HUES64 (cell line): Measurements from ENCODE around the gene PDE6D.

Experiments used
- H3K27ac ChIP-seq: 2 replicates; pipeline ENCODE4 v1.7.0; 2013; ENCODE audit warnings: low read depth, low read length, inconsistent platforms
- H3K27me3 ChIP-seq: 2 replicates; pipeline ENCODE4 v1.6.1; 2013; ENCODE audit warnings: mild to moderate bottlenecking, low read length; ENCODE audit not compliant: insufficient read depth
- H3K36me3 ChIP-seq: 2 replicates; pipeline ENCODE4 v1.6.1; 2013; ENCODE audit warnings: mild to moderate bottlenecking, low read length; ENCODE audit not compliant: insufficient read depth
- H3K4me1 ChIP-seq: 2 replicates; pipeline ENCODE4 v1.6.1; 2013; ENCODE audit warnings: mild to moderate bottlenecking, low read length, moderate library complexity; ENCODE audit not compliant: insufficient read depth
- H3K4me3 ChIP-seq: 2 replicates; pipeline ENCODE4 v1.5.1; 2013; ENCODE audit warnings: mild to moderate bottlenecking, low read length, moderate library complexity
- H3K9ac ChIP-seq: 2 replicates; pipeline ENCODE4 v1.6.1; 2013; ENCODE audit warnings: mild to moderate bottlenecking, low read depth, low read length
- H3K9me3 ChIP-seq: 2 replicates; pipeline ENCODE4 v1.6.1; 2013; ENCODE audit warnings: low read depth, low read length; ENCODE audit not compliant: insufficient read depth
- WGBS: fragments of 150-250, 120-280 bp; methylation state at CpG from one replicate; pipeline ENCODE4 v1.1.7; 2013; ENCODE audit warnings: missing lambda C conversion rate; 5-methylcytosine and 5-hydroxymethylcytosine counted together

The PDE6D gene

GRCh38 chr2:231685349-231686191 is 95.5 kb downstream of the PDE6D start:
- Histone ChIP-seq H3K4me3 (peak overlapping the region; percentile 33), H3K9ac (peak overlapping the region; percentile 18; the same call in 1 of the 2 replicates), H3K4me1 (peaks cover 14% of the 10 kb centered on the region; the same call in 1 of the 2 replicates), H3K36me3 (no peaks in the 10 kb centered on the region), H3K9me3 (no peaks in the 10 kb centered on the region), H3K27me3 (no peaks in the 10 kb centered on the region), H3K27ac (no peak overlapping the region)
- WGBS: 83% methylated on average over 20 of the region's 20 CpGs

DNA sequence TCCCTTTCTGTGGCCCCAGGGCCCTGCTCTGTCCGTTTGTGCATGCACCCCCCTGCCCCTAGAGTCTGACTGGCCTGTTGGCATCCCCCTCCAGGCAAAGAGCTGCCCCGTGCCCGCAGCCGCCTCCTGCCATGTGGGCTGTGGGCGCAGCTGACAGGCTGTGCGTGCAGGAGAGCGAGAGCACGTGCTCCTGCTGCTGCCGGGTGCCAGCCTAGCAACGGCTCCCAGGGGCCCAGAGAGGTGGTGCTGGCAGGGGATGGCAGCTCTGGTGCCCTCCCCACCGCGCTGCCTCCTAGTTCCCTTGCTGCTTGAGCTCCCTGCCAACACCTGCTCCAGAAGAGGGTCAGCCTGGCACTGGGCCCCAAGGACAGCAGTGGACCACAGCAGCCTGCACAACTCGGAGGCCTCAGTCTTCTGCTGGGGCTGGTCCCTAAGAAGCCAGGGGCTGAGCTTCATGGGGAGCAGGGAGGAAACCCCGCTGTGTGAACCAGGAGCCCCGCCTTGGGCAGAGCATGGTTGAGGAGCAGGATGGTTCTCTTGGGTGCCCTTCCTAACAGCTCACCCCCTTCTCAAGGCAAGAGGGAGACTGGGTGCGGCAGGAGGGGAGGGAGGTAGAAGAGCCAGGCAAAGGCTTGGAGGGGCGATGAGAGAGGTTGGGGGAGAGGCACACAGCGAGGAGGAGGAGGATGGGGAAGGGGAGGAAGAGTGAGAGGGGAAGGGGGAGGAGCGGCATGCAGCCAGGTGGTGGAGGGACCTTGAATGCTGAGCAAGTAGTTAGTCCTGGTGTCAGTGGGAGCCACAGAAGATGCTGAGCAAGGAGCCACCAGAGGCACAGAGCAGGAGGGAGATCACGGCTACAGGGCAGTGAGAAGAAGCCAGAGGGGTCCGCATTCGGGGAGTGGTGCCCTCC is 96.5 kb downstream of the PDE6D start:
- Histone ChIP-seq H3K27me3 (no peaks in the 10 kb centered on the region), H3K36me3 (no peaks in the 10 kb centered on the region), H3K27ac (no peak overlapping the region), H3K4me1 (peaks cover 18% of the 10 kb centered on the region), H3K9ac (no peak overlapping the region), H3K4me3 (no peak overlapping the region), H3K9me3 (no peaks in the 10 kb centered on the region)
- WGBS: 79% methylated on average over 22 of the region's 22 CpGs

- Histone ChIP-seq H3K4me3 (no peak overlapping the region), H3K9ac (no peak overlapping the region), H3K9me3 (no peaks in the 10 kb centered on the region), H3K27ac (no peak overlapping the region), H3K27me3 (no peaks in the 10 kb centered on the region), H3K36me3 (no peaks in the 10 kb centered on the region), H3K4me1 (peaks cover 18% of the 10 kb centered on the region)
- 91% methylated on average over 6 of the region's 8 CpGs for WGBS
Measured at GRCh38 chr2:231683292-231684235, 97.5 kb downstream of the PDE6D start.

DNA sequence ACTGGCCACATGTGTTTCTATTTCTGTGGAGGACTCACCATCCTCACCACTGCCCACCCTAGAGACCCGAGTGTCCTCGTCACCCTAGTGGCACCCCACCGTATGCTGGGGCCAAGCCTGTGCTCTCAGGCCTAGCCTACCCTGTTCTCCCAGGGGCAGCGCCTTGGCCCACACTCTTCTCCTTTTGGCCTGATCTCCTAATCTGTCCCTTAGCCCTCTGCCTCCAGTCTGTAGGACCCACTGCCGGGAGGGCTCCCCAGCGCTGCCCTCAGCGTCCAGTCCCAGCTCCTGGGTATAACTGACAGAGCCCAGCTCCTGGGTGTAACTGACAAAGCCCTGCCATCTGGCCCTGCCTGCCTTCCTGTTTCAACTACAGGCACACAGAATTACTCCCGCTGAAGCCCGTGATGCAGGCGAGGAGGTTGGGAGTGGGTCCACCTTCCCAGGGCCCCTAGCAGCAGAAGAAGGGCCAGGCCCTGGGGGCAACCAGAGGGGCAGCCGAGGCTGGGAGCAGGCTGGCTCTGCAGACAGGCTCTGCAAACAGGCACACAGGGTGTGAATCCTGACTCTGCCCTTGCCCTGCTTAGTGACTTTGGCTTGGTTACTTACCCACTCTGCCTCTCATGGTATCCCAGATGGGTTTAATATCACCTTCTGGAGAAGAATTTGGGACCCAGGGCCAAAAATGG is 98.3 kb downstream of the PDE6D start:
- Histone ChIP-seq H3K27ac (no peak overlapping the region), H3K36me3 (no peaks in the 10 kb centered on the region), H3K27me3 (no peaks in the 10 kb centered on the region), H3K4me1 (peaks cover 17% of the 10 kb centered on the region), H3K9ac (no peak overlapping the region), H3K9me3 (no peaks in the 10 kb centered on the region), H3K4me3 (no peak overlapping the region)
- WGBS: 88% methylated on average over 11 of the region's 11 CpGs
